Measurements from ENCODE around the gene SLC51A. TPM values are rescaled to one million over a fixed set of nuclear protein-coding genes. Genes with fewer than 3 reads are reported as not detected.

Gene SLC51A
- total RNA-seq, 1 experiment from 2014 or later: 6.9 TPM

- TF ChIP-seq GRHL2 (CRISPR knock-in tag; IDR thresholded peaks at IDR 0.05; ENCODE audit: insufficient replicate concordance, severe bottlenecking): no peak
- no peak for TF ChIP-seq ZNF219 (CRISPR knock-in tag; IDR thresholded peaks at IDR 0.05; ENCODE audit: borderline replicate concordance)
- no peak for TF ChIP-seq ZNF671 (CRISPR knock-in tag; IDR thresholded peaks at IDR 0.05)
Measured at GRCh38 chr3:196220991-196221390, 4.7 kb downstream of the SLC51A start (continued).

GRCh38 chr3:196222876-196223595 is 6.7 kb downstream of the SLC51A start:
- peak overlapping the region; percentile 14; the same call in 1 of the 2 replicates for H3K27ac Mint-ChIP-seq
- no peak for DNase-seq (ENCODE audit: low spot score)
- TF ChIP-seq MYBL2 (CRISPR knock-in tag; IDR thresholded peaks at IDR 0.05) (no peak), JUN (CRISPR knock-in tag; IDR thresholded peaks at IDR 0.05) (no peak)
- no peaks in the 10 kb centered on the region for H3K9me3 Mint-ChIP-seq
- POLR2A ChIA-PET: no interaction called here
- no peak for ATAC-seq
- H3K27me3 Mint-ChIP-seq (ENCODE audit: low read depth): no peaks in the 10 kb centered on the region
- H3K36me3 Mint-ChIP-seq: no peaks in the 10 kb centered on the region
- no peak overlapping the region for H3K4me3 Mint-ChIP-seq
- peaks cover 32% of the 10 kb centered on the region for H3K4me1 Mint-ChIP-seq
- CTCF ChIA-PET: no interaction called here

- Mint-ChIP-seq H3K36me3 (no peaks in the 10 kb centered on the region), H3K27ac (peak overlapping the region; percentile 5; the same call in 1 of the 2 replicates), H3K27me3 (ENCODE audit: low read depth) (no peaks in the 10 kb centered on the region), H3K9me3 (no peaks in the 10 kb centered on the region), H3K4me3 (no peak overlapping the region), H3K4me1 (peaks cover 19% of the 10 kb centered on the region)
- POLR2A ChIA-PET: no interaction called here
- CTCF ChIA-PET: no interaction called here
- DNase-seq (ENCODE audit: low spot score) (no peak), ATAC-seq (no peak)
- TF ChIP-seq HMGA2 (CRISPR knock-in tag; IDR thresholded peaks at IDR 0.05): no peak
- no peak for TF ChIP-seq IRF2 (CRISPR knock-in tag; IDR thresholded peaks at IDR 0.05; ENCODE audit: borderline replicate concordance, low read depth)
- no peak for TF ChIP-seq CBFB (CRISPR knock-in tag; IDR thresholded peaks at IDR 0.05; ENCODE audit: low read depth)
- TF ChIP-seq FOXP4 (CRISPR knock-in tag; IDR thresholded peaks at IDR 0.05): no peak
- no peak for TF ChIP-seq RORB (CRISPR knock-in tag; IDR thresholded peaks at IDR 0.05)
- no peak for TF ChIP-seq GABPB1 (CRISPR knock-in tag; IDR thresholded peaks at IDR 0.05)
- TF ChIP-seq SP1 (CRISPR knock-in tag; conservative IDR thresholded peaks at IDR 0.05): no peak
Measured at GRCh38 chr3:196225086-196225485, 8.8 kb downstream of the SLC51A start.

GRCh38 chr3:196225763-196226364 is 9.5 kb downstream of the SLC51A start:
- Mint-ChIP-seq H3K9me3 (no peaks in the 10 kb centered on the region), H3K27ac (0 out of 2 replicates have a peak overlapping the region, but pooled peaks have one; percentile 5), H3K4me1 (peaks cover 19% of the 10 kb centered on the region), H3K4me3 (no peak overlapping the region), H3K36me3 (no peaks in the 10 kb centered on the region), H3K27me3 (ENCODE audit: low read depth) (no peaks in the 10 kb centered on the region)
- ATAC-seq (no peak), DNase-seq (ENCODE audit: low spot score) (no peak)
- POLR2A ChIA-PET: interaction anchor here (0.6 kb wide), 1 partner anchor 148 kb away, joined by 4 read pairs; no protein-coding TSS in a partner anchor
- CTCF ChIA-PET: no interaction called here
- no peak for TF ChIP-seq ZNF219 (CRISPR knock-in tag; IDR thresholded peaks at IDR 0.05; ENCODE audit: borderline replicate concordance)
- TF ChIP-seq AFF4 (CRISPR knock-in tag; IDR thresholded peaks at IDR 0.05; ENCODE audit: borderline replicate concordance): no peak
- TF ChIP-seq ZNF423 (CRISPR knock-in tag; IDR thresholded peaks at IDR 0.05): no peak
- TF ChIP-seq IRF2 (CRISPR knock-in tag; IDR thresholded peaks at IDR 0.05; ENCODE audit: borderline replicate concordance, low read depth): no peak
- TF ChIP-seq FOXJ3 (CRISPR knock-in tag; IDR thresholded peaks at IDR 0.05; ENCODE audit: borderline replicate concordance): no peak
- TF ChIP-seq KAT7 (CRISPR knock-in tag; IDR thresholded peaks at IDR 0.05; ENCODE audit: borderline replicate concordance): no peak
- no peak for TF ChIP-seq FOXP4 (CRISPR knock-in tag; IDR thresholded peaks at IDR 0.05)
- no peak for TF ChIP-seq TEAD1 (CRISPR knock-in tag; IDR thresholded peaks at IDR 0.05)
- no peak for TF ChIP-seq NR1H2 (CRISPR knock-in tag; IDR thresholded peaks at IDR 0.05)
- no peak for TF ChIP-seq ESRRA (CRISPR knock-in tag; IDR thresholded peaks at IDR 0.05; ENCODE audit: borderline replicate concordance)
- TF ChIP-seq ZBTB21 (CRISPR knock-in tag; IDR thresholded peaks at IDR 0.05; ENCODE audit: borderline replicate concordance): no peak
- TF ChIP-seq ATF3 (CRISPR knock-in tag; conservative IDR thresholded peaks at IDR 0.05): no peak
